HG02678 (cell line): Measurements from ENCODE around the gene DPRX.
"Not testable (repeated sequence)": the region's sequence is repeated elsewhere in the genome, so short reads cannot be mapped to it uniquely, and the experiment has no call there.

Experiments
- ATAC-seq: cut with Tn5 transposase; IDR thresholded peaks from one replicate; pipeline ENCODE4 v1.9.1; 2021; ENCODE audit warnings: mild to moderate bottlenecking, moderate library complexity; ENCODE audit not compliant: unreplicated experiment

DPRX gene

GRCh38 chr19:53644061-53644816, 12.4 kb downstream of the DPRX start:
- no peak for ATAC-seq

GRCh38 chr19:53646144-53646543, 14.3 kb downstream of the DPRX start:
- ATAC-seq: no peak

- no peak for ATAC-seq
Measured at GRCh38 chr19:53647350-53647749, 15.6 kb downstream of the DPRX start.

GRCh38 chr19:53647792-53648191, 16.0 kb downstream of the DPRX start:
- no peak for ATAC-seq

- no peak for ATAC-seq
Measured at GRCh38 chr19:53649746-53650593, 18.2 kb downstream of the DPRX start.

- no peak for ATAC-seq
Measured at GRCh38 chr19:53652476-53652875, 20.7 kb downstream of the DPRX start.

- ATAC-seq: no peak
Measured at GRCh38 chr19:53655042-53655665, 23.4 kb downstream of the DPRX start.

GRCh38 chr19:53657330-53657729, 25.5 kb downstream of the DPRX start:
- no peak for ATAC-seq

- ATAC-seq: no peak
Measured at GRCh38 chr19:53657778-53658177, 26.0 kb downstream of the DPRX start.

- no peak for ATAC-seq
Measured at GRCh38 chr19:53659292-53659691, 27.5 kb downstream of the DPRX start.

- ATAC-seq: no peak
Measured at GRCh38 chr19:53660584-53660983, 28.8 kb downstream of the DPRX start.

GRCh38 chr19:53662209-53662608, 30.4 kb downstream of the DPRX start:
- no peak for ATAC-seq

GRCh38 chr19:53664152-53664551, 32.4 kb downstream of the DPRX start:
- ATAC-seq: no peak

- no peak for ATAC-seq
Measured at GRCh38 chr19:53664760-53665159, 33.0 kb downstream of the DPRX start.

GRCh38 chr19:53666331-53666730, 34.5 kb downstream of the DPRX start:
- ATAC-seq: not testable (repeated sequence)

- not testable (repeated sequence) for ATAC-seq
Measured at GRCh38 chr19:53668804-53669203, 37.0 kb downstream of the DPRX start.

- no peak for ATAC-seq
Measured at GRCh38 chr19:53670345-53670744, 38.5 kb downstream of the DPRX start.

- no peak for ATAC-seq
Measured at GRCh38 chr19:53671663-53672062, 39.9 kb downstream of the DPRX start.
